DMS153 treated with DMSO at 0.1 percent for 48 hours (cell line): Measurements from ENCODE around the gene NR4A1.

Source experiments
- DNase-seq: peaks from one replicate; lab custom pipeline; 2025; ENCODE audit not compliant: unreplicated experiment; lab: John Stamatoyannopoulos, UW

Gene NR4A1

GRCh38 chr12:52041035-52041434 lies 10.2 kb upstream of the NR4A1 start:
- DNase-seq = no peak

- DNase-seq = no peak
Observed at GRCh38 chr12:52041695-52042123, 9.5 kb upstream of the NR4A1 start.

GRCh38 chr12:52042706-52043385 lies 8.4 kb upstream of the NR4A1 start:
- DNase-seq = no peak

DNA sequence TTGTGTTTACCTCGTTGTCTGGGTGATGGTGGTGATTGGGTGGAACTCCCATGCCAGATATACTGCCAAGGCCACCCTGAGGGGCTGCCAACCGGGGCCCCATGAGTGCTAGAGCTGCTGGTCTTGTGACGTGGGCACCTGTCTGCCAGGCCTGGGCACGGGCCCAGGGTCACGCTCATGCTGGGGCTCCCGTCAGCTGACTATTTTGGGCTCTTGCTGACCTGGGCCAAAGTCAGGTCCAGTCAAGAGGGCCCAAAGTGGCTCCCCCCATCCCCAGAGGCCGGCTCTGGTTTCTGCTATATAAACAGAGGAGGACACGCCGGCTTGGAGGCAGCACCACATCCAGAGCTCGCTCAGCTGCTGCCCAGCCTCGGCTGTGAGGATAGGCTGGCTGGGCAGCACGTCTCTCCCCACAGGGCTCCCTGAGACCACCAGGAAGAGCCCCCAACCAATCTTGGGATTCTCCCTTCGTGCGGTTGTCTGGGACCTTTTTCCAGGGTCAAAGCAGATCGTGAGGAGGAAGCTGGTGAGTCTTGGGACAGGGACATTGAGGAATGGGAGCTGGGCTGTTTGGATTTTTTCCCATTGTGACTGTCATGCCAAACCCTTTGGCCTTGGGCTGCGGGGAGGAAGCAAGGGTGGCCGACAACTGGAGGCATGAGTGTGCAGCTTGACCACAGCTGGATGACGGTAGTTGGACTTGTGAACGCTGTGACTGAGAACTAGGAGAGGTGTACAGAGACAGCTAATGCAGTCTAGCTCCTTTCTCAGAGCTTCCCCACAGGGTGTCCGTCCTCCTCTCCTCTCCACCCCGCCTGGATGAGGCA lies 7.6 kb upstream of the NR4A1 start:
- DNase-seq = no peak

GRCh38 chr12:52044292-52044983 lies 6.8 kb upstream of the NR4A1 start:
- no peak for DNase-seq

DNA sequence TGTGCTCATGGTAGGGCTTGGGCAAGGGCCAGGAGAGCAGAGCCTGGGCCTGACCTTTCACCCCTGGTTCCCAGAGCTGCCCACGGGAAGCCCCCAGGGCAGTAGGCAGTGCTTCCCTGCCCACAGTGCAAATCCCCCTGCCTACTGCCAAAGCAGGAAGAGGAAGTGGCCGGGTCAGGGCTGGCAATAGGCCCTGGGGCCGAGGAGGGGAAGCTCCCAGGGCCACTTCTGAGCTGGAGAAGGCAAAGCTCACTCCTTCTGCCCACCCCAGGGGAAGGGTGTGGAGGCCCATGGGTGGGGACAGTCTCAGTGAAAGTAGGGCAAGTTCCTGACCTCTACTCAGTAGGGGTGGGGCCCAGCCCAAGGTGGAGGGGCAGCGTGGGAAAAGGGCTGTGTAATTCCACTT lies 5.4 kb upstream of the NR4A1 start:
- no peak for DNase-seq

DNA sequence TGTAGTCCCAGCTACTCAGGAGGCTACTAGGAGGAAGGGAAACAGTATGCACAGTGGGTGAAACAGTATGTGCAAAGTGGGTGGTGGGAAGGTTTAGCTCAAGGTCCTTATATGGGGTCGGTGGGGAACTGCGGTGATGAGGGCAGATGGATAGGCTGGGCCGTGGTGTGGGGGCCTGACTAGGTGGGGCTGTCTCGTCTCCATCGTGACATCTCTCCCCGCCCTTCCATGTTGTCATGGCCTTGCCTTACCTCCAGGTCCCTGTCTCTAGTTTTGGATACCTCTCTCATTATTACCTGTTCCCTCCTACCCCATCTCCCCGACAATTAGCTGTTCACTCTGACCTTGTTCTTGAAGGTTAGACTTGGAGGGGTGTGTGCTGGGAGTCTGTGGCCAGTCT lies 4.4 kb upstream of the NR4A1 start:
- no peak for DNase-seq

DNA sequence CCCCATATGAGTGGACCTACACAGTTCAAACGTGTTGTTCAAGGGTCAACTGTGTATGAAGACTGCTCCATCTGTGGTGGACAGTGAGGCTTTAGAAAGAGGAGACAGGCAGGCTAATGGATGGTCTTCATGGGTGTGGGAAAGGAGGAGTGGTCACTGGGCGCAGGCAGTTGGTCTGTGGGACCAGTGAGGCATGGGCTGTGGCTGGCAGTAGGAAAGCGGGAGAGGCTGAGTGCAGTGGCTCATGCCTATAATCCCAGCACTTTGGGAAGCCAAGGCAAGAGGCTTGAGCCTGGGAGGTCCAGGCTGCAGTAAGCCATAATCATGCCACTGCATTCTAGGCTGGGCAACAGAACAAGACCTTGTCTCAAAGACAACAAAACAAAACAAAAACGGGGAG lies 2.0 kb upstream of the NR4A1 start:
- DNase-seq = no peak

GRCh38 chr12:52049688-52050087 lies 1.6 kb upstream of the NR4A1 start:
- DNase-seq = no peak

DNA sequence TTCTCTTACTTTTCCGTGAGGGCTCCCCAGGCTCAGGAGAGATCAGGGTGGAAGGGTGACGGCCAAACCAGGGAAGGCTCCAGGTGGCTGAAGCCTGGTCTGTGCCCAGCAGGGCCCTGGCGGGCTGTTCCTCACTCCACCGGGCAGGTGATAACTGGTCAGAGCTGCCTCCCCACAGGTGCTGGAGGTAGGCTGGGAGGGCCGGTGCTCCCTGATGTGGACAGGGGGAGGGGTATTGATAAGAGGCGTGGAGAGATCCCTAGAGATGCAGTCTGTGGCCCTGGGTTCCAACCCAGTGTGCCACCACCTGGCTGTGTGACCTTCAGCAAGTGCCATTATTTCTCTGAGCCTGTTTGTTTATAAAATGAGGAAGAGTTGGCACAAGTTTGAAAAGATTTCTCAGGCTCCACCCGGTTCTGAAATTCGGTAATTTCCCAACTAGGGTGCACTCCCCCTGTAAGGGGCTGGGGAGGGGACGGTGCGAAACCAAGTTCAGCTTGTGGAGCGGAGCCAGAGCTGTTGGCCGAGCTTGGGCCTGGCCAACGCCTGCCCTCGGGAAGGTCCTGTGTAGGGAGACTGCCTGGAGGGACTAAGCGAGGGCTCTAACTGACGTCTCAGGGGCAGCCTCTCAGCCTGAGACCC lies 1.0 kb upstream of the NR4A1 start:
- no peak for DNase-seq

GRCh38 chr12:52052468-52053186 lies 1.4 kb downstream of the NR4A1 start:
- no peak for DNase-seq

- DNase-seq = no peak
Observed at GRCh38 chr12:52053536-52054209, 2.4 kb downstream of the NR4A1 start.

DNA sequence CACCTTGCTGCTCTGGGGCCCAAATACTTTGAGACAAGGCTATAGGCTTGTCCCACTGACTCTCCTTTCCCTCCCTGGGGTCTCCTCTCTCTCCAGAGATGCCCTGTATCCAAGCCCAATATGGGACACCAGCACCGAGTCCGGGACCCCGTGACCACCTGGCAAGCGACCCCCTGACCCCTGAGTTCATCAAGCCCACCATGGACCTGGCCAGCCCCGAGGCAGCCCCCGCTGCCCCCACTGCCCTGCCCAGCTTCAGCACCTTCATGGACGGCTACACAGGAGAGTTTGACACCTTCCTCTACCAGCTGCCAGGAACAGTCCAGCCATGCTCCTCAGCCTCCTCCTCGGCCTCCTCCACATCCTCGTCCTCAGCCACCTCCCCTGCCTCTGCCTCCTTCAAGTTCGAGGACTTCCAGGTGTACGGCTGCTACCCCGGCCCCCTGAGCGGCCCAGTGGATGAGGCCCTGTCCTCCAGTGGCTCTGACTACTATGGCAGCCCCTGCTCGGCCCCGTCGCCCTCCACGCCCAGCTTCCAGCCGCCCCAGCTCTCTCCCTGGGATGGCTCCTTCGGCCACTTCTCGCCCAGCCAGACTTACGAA lies 3.1 kb downstream of the NR4A1 start:
- DNase-seq = no peak

- DNase-seq = no peak
Observed at GRCh38 chr12:52054833-52055730, 3.8 kb downstream of the NR4A1 start.

GRCh38 chr12:52055731-52056711 lies 4.8 kb downstream of the NR4A1 start:
- no peak for DNase-seq

- DNase-seq = no peak
Observed at GRCh38 chr12:52056801-52057637, 5.8 kb downstream of the NR4A1 start.
